ENCODE data around the gene ADAM8. TPM values are rescaled to one million over a fixed set of nuclear protein-coding genes. Genes with fewer than 3 reads are reported as not detected.

ADAM8 gene
- total RNA-seq, 2 donors from 2014 or later, result 83.7 to 336 TPM

- Mint-ChIP-seq H3K9me3 (no peaks in the 10 kb centered on the region), H3K4me1 (peaks cover 4% of the 10 kb centered on the region), H3K27me3 (no peaks in the 10 kb centered on the region), H3K27ac (no peak overlapping the region), H3K36me3 (ENCODE audit: low read depth) (peaks cover 88% of the 10 kb centered on the region), H3K4me3 (no peak overlapping the region)
- no peak for ATAC-seq (replicated peaks)
Measured at GRCh38 chr10:133298466-133298865, 21.8 kb upstream of the ADAM8 start.

GRCh38 chr10:133297504-133297903, 20.8 kb upstream of the ADAM8 start:
- H3K9me3 Mint-ChIP-seq, result no peaks in the 10 kb centered on the region
- no peak for ATAC-seq (replicated peaks)
- peaks cover under 1% of the 10 kb centered on the region for H3K4me1 Mint-ChIP-seq
- no peaks in the 10 kb centered on the region for H3K27me3 Mint-ChIP-seq
- peaks cover 92% of the 10 kb centered on the region for H3K36me3 Mint-ChIP-seq (ENCODE audit: low read depth)
- no peak overlapping the region for H3K4me3 Mint-ChIP-seq
- no peak overlapping the region for H3K27ac Mint-ChIP-seq

GRCh38 chr10:133295426-133296320, 19.0 kb upstream of the ADAM8 start:
- ATAC-seq (replicated peaks), result no peak
- Mint-ChIP-seq H3K27me3 (no peaks in the 10 kb centered on the region), H3K9me3 (no peaks in the 10 kb centered on the region), H3K36me3 (ENCODE audit: low read depth) (peaks cover 87% of the 10 kb centered on the region), H3K27ac (no peak overlapping the region), H3K4me3 (no peak overlapping the region), H3K4me1 (no peaks in the 10 kb centered on the region)

GRCh38 chr10:133294189-133294588, 17.5 kb upstream of the ADAM8 start:
- Mint-ChIP-seq H3K36me3 (ENCODE audit: low read depth) (peaks cover 87% of the 10 kb centered on the region), H3K4me1 (no peaks in the 10 kb centered on the region), H3K4me3 (no peak overlapping the region), H3K27ac (no peak overlapping the region), H3K9me3 (no peaks in the 10 kb centered on the region), H3K27me3 (no peaks in the 10 kb centered on the region)
- no peak for ATAC-seq (replicated peaks)

- no peak for ATAC-seq (replicated peaks)
- Mint-ChIP-seq H3K36me3 (ENCODE audit: low read depth) (peaks cover 87% of the 10 kb centered on the region), H3K27me3 (no peaks in the 10 kb centered on the region)
Measured at GRCh38 chr10:133293810-133294119, 17.1 kb upstream of the ADAM8 start.

GRCh38 chr10:133292919-133293809, 16.5 kb upstream of the ADAM8 start:
- peak; percentile 95 for ATAC-seq (replicated peaks)
- no peak overlapping the region for H3K27ac Mint-ChIP-seq
- H3K36me3 Mint-ChIP-seq (ENCODE audit: low read depth), result peaks cover 84% of the 10 kb centered on the region

More at GRCh38 chr10:133293810-133294119, 17.1 kb upstream of the ADAM8 start:
- Mint-ChIP-seq H3K9me3 (no peaks in the 10 kb centered on the region), H3K4me1 (no peaks in the 10 kb centered on the region), H3K27ac (no peak overlapping the region), H3K4me3 (no peak overlapping the region)

GRCh38 chr10:133289761-133290160, 13.1 kb upstream of the ADAM8 start:
- Mint-ChIP-seq H3K4me3 (no peak overlapping the region), H3K27ac (no peak overlapping the region), H3K4me1 (peaks cover 14% of the 10 kb centered on the region), H3K27me3 (no peaks in the 10 kb centered on the region), H3K36me3 (ENCODE audit: low read depth) (peaks cover 84% of the 10 kb centered on the region), H3K9me3 (no peaks in the 10 kb centered on the region)
- ATAC-seq (replicated peaks), result no peak

More at GRCh38 chr10:133292919-133293809, 16.5 kb upstream of the ADAM8 start:
- Mint-ChIP-seq H3K4me1 (no peaks in the 10 kb centered on the region), H3K9me3 (no peaks in the 10 kb centered on the region), H3K27me3 (no peaks in the 10 kb centered on the region), H3K4me3 (no peak overlapping the region)

- Mint-ChIP-seq H3K27me3 (no peaks in the 10 kb centered on the region), H3K9me3 (no peaks in the 10 kb centered on the region), H3K27ac (no peak overlapping the region), H3K36me3 (ENCODE audit: low read depth) (peaks cover 84% of the 10 kb centered on the region), H3K4me3 (no peak overlapping the region), H3K4me1 (peaks cover 14% of the 10 kb centered on the region)
- ATAC-seq (replicated peaks), result no peak
Measured at GRCh38 chr10:133287832-133288500, 11.3 kb upstream of the ADAM8 start.

- peaks cover 14% of the 10 kb centered on the region for H3K4me1 Mint-ChIP-seq
- H3K27ac Mint-ChIP-seq, result no peak overlapping the region
- H3K27me3 Mint-ChIP-seq, result no peaks in the 10 kb centered on the region
- H3K9me3 Mint-ChIP-seq, result no peaks in the 10 kb centered on the region
- no peak overlapping the region for H3K4me3 Mint-ChIP-seq
- peaks cover 77% of the 10 kb centered on the region for H3K36me3 Mint-ChIP-seq (ENCODE audit: low read depth)
- no peak for ATAC-seq (replicated peaks)
Measured at GRCh38 chr10:133286366-133286765, 9.7 kb upstream of the ADAM8 start.

GRCh38 chr10:133285217-133285616, 8.5 kb upstream of the ADAM8 start:
- peaks cover 69% of the 10 kb centered on the region for H3K36me3 Mint-ChIP-seq (ENCODE audit: low read depth)
- H3K27me3 Mint-ChIP-seq, result no peaks in the 10 kb centered on the region
- no peak for ATAC-seq (replicated peaks)
- H3K4me1 Mint-ChIP-seq, result peaks cover 14% of the 10 kb centered on the region
- H3K4me3 Mint-ChIP-seq, result no peak overlapping the region
- H3K9me3 Mint-ChIP-seq, result no peaks in the 10 kb centered on the region
- no peak overlapping the region for H3K27ac Mint-ChIP-seq

- Mint-ChIP-seq H3K27ac (no peak overlapping the region), H3K27me3 (no peaks in the 10 kb centered on the region), H3K36me3 (ENCODE audit: low read depth) (peaks cover 56% of the 10 kb centered on the region), H3K4me3 (no peak overlapping the region), H3K4me1 (peaks cover 14% of the 10 kb centered on the region), H3K9me3 (no peaks in the 10 kb centered on the region)
- ATAC-seq (replicated peaks), result no peak
Measured at GRCh38 chr10:133283931-133284330, 7.3 kb upstream of the ADAM8 start.

GRCh38 chr10:133282846-133283390, 6.2 kb upstream of the ADAM8 start:
- H3K36me3 Mint-ChIP-seq (ENCODE audit: low read depth), result peaks cover 57% of the 10 kb centered on the region
- no peaks in the 10 kb centered on the region for H3K9me3 Mint-ChIP-seq
- ATAC-seq (replicated peaks), result no peak
- no peak overlapping the region for H3K4me3 Mint-ChIP-seq
- no peak overlapping the region for H3K27ac Mint-ChIP-seq
- peaks cover 23% of the 10 kb centered on the region for H3K4me1 Mint-ChIP-seq
- H3K27me3 Mint-ChIP-seq, result no peaks in the 10 kb centered on the region

- no peaks in the 10 kb centered on the region for H3K9me3 Mint-ChIP-seq
- peaks cover 21% of the 10 kb centered on the region for H3K4me1 Mint-ChIP-seq
- ATAC-seq (replicated peaks), result no peak
- H3K36me3 Mint-ChIP-seq (ENCODE audit: low read depth), result peaks cover 46% of the 10 kb centered on the region
- no peak overlapping the region for H3K27ac Mint-ChIP-seq
- no peaks in the 10 kb centered on the region for H3K27me3 Mint-ChIP-seq
- H3K4me3 Mint-ChIP-seq, result no peak overlapping the region
Measured at GRCh38 chr10:133281628-133282372, 5.1 kb upstream of the ADAM8 start.
